IMR-90 (cell line): Measurements from ENCODE around the gene SYNPO2. TPM values are rescaled to one million over a fixed set of nuclear protein-coding genes. Genes with fewer than 3 reads are reported as not detected.
A peak's percentile ranks its signal among the peaks of the same experiment; 100 is the strongest.

Experiments used
- ATAC-seq: fragments of 200-7000 bp; cut with Tn5 transposase; 2 replicates; pipeline ENCODE4 v1.9.1; 2020; ENCODE audit warnings: low read depth, mild to moderate bottlenecking, moderate library complexity
- BruUV-seq: library from RNA; stranded (reverse); fragments of 400-500 nt; replicated peaks from 2 replicates; lab custom pipeline; 2021; lab: Mats Ljungman, UMichigan
- CTCF ChIA-PET: fragments of 300-600 bp; formaldehyde crosslinking; extraction: SDS; loops from one replicate; lab custom pipeline; 2021; ENCODE audit warnings: antibody characterized with exemption; lab: Yijun Ruan, JAX
- POLR2A ChIA-PET: fragments of 300-600 bp; sonication (Branson Sonifier 250); formaldehyde crosslinking; loops from one replicate; lab custom pipeline; 2022; ENCODE audit warnings: antibody characterized with exemption; ENCODE audit not compliant: unreplicated experiment; lab: Charles Lee
- DNase-seq: peaks from one replicate; pipeline ENCODE4 v3.0.0; 2013
- H2AFZ ChIP-seq: replicated peaks from 2 replicates; pipeline ENCODE3; 2013; ENCODE audit warnings: low read length, mild to moderate bottlenecking; ENCODE audit not compliant: poor library complexity
- H2AK5ac ChIP-seq: 2 replicates; pipeline ENCODE4 v1.6.1; 2013; ENCODE audit warnings: low read depth, low read length, inconsistent platforms
- H2AK9ac ChIP-seq: replicated peaks from 2 replicates; pipeline ENCODE3; 2013; ENCODE audit warnings: mild to moderate bottlenecking, low read depth, low read length, moderate library complexity; ENCODE audit not compliant: poor library complexity
- H2BK120ac ChIP-seq: 2 replicates; pipeline ENCODE4 v1.6.1; 2013; ENCODE audit warnings: low read depth, low read length, inconsistent platforms
- H2BK15ac ChIP-seq: 3 replicates; pipeline ENCODE4 v1.6.1; 2013; ENCODE audit warnings: low read depth, low read length, inconsistent platforms
- H2BK20ac ChIP-seq: 2 replicates; pipeline ENCODE4 v1.6.1; 2013; ENCODE audit warnings: low read depth, mild to moderate bottlenecking, inconsistent platforms, low read length, moderate library complexity
- H2BK5ac ChIP-seq: 2 replicates; pipeline ENCODE4 v1.6.1; 2013; ENCODE audit warnings: mild to moderate bottlenecking, low read depth, low read length, inconsistent platforms; ENCODE audit not compliant: poor library complexity, severe bottlenecking
- H3K14ac ChIP-seq: replicated peaks from 2 replicates; pipeline ENCODE4 v1.6.1; 2013; ENCODE audit warnings: low read depth, low read length, inconsistent platforms
- H3K18ac ChIP-seq: 2 replicates; pipeline ENCODE4 v1.6.1; 2013; ENCODE audit warnings: low read depth, low read length, control low read depth
- H3K23ac ChIP-seq: 2 replicates; pipeline ENCODE4 v1.6.1; 2013; ENCODE audit warnings: low read depth, low read length, inconsistent platforms
- H3K27ac ChIP-seq: 2 replicates; pipeline ENCODE4 v1.5.1; 2013; ENCODE audit warnings: mild to moderate bottlenecking, control low read depth, low read length; ENCODE audit not compliant: insufficient read depth
- H3K27me3 ChIP-seq: 2 replicates; pipeline ENCODE4 v1.6.1; 2013; ENCODE audit warnings: low read length; ENCODE audit not compliant: control insufficient read depth, insufficient read depth
- H3K36me3 ChIP-seq: 2 replicates; pipeline ENCODE4 v1.6.1; 2013; ENCODE audit warnings: low read length, mixed read lengths; ENCODE audit not compliant: control insufficient read depth, insufficient read depth
- H3K4ac ChIP-seq: 2 replicates; pipeline ENCODE4 v1.6.1; 2013; ENCODE audit warnings: low read depth, low read length, inconsistent platforms
- H3K4me1 ChIP-seq: 2 replicates; pipeline ENCODE4 v1.6.1; 2013; ENCODE audit warnings: low read length, mixed read lengths; ENCODE audit not compliant: control insufficient read depth, insufficient read depth
- H3K4me2 ChIP-seq: 2 replicates; pipeline ENCODE4 v1.6.1; 2013; ENCODE audit warnings: low read depth, mild to moderate bottlenecking, control low read depth, low read length, moderate library complexity
- H3K4me3 ChIP-seq: 2 replicates; pipeline ENCODE4 v1.5.1; 2013; ENCODE audit warnings: low read depth, mild to moderate bottlenecking, control low read depth, low read length, moderate library complexity; ENCODE audit not compliant: insufficient read depth
- H3K56ac ChIP-seq: 2 replicates; pipeline ENCODE4 v1.6.1; 2013; ENCODE audit warnings: low read length, inconsistent platforms; ENCODE audit not compliant: insufficient read depth; ENCODE audit errors: extremely low read depth
- H3K79me1 ChIP-seq, 2 experiments: 2 replicates each; pipeline ENCODE4 v1.6.1; 2013; ENCODE audit warnings: low read length in 2 of 2, inconsistent platforms in 1 of 2, low read depth in 1 of 2
- H3K9ac ChIP-seq: 2 replicates; pipeline ENCODE4 v1.6.1; 2013; ENCODE audit warnings: low read depth, low read length, control low read depth
- H3K9me1 ChIP-seq: 2 replicates; pipeline ENCODE4 v1.6.1; 2013; ENCODE audit warnings: low read length, inconsistent platforms; ENCODE audit not compliant: insufficient read depth
- H3K9me3 ChIP-seq: 2 replicates; pipeline ENCODE4 v1.6.1; 2013; ENCODE audit warnings: low read length; ENCODE audit not compliant: control insufficient read depth, insufficient read depth
- H4K20me1 ChIP-seq: 2 replicates; pipeline ENCODE4 v1.6.1; 2013; ENCODE audit warnings: low read length, inconsistent platforms; ENCODE audit not compliant: insufficient read depth
- H4K5ac ChIP-seq: 2 replicates; pipeline ENCODE4 v1.6.1; 2013; ENCODE audit warnings: mild to moderate bottlenecking, low read depth, low read length, control low read depth
- H4K8ac ChIP-seq, 2 experiments: 2 replicates each; pipeline ENCODE4 v1.6.1; 2013; ENCODE audit warnings: low read depth in 2 of 2, low read length in 2 of 2, control low read depth in 1 of 2, inconsistent platforms in 1 of 2
- H4K91ac ChIP-seq: 2 replicates; pipeline ENCODE4 v1.6.1; 2013; ENCODE audit warnings: low read depth, low read length, inconsistent platforms; ENCODE audit not compliant: insufficient read depth
- CEBPB ChIP-seq: IDR thresholded peaks from 2 replicates; pipeline ENCODE4 v1.6.1; 2012; ENCODE audit warnings: low read depth, low read length, improper control_type of control experiment
- CHD1 ChIP-seq: IDR thresholded peaks from 2 replicates; pipeline ENCODE4 v1.6.1; 2012; ENCODE audit warnings: low read depth, low read length, improper control_type of control experiment
- FOS ChIP-seq: fragments of 150-350 bp; IDR thresholded peaks from 2 replicates; pipeline ENCODE4 v1.6.1; 2016; ENCODE audit warnings: low read depth, low read length
- MAFK ChIP-seq: IDR thresholded peaks from 2 replicates; pipeline ENCODE4 v1.6.1; 2012; ENCODE audit warnings: low read depth, low read length, improper control_type of control experiment
- MAZ ChIP-seq: IDR thresholded peaks from 2 replicates; pipeline ENCODE4 v1.6.1; 2012; ENCODE audit warnings: low read depth, mild to moderate bottlenecking, low read length, improper control_type of control experiment, moderate library complexity, borderline replicate concordance
- MXI1 ChIP-seq: IDR thresholded peaks from 2 replicates; pipeline ENCODE4 v1.6.1; 2012; ENCODE audit warnings: low read depth, mild to moderate bottlenecking, low read length, moderate library complexity, borderline replicate concordance
- POLR2A ChIP-seq: IDR thresholded peaks from 2 replicates; pipeline ENCODE4 v1.6.1; 2012; ENCODE audit warnings: mild to moderate bottlenecking, low read depth, low read length
- RAD21 ChIP-seq: IDR thresholded peaks from 2 replicates; pipeline ENCODE4 v1.6.1; 2012; ENCODE audit warnings: low read length, improper control_type of control experiment
- WGBS, 2 experiments: methylation state at CpG; one replicate each; pipeline versions ENCODE4 v1.1.5 to v1.1.7; 2013; ENCODE audit warnings: missing lambda C conversion rate in 2 of 2; ENCODE audit not compliant: insufficient read length in 1 of 2; ENCODE audit errors: extremely low coverage in 2 of 2; 5-methylcytosine and 5-hydroxymethylcytosine counted together
- dilution Hi-C: fragments of 300-500 bp; cut with HindIII; formaldehyde crosslinking; loops from one replicate; pipeline ENCODE4 v1.14.3; 2018; ENCODE audit warnings: low sequenced_read_pairs; ENCODE audit not compliant: unreplicated experiment
- in situ Hi-C: fragments of 300-500 bp; cut with MboI; formaldehyde crosslinking; loops from 3 replicates; pipeline ENCODE4 v1.14.3; 2019; ENCODE audit warnings: low sequenced_read_pairs, inconsistent platforms, mixed read lengths
- intact Hi-C: fragments of 100-400 bp; cut with micrococcal nuclease; formaldehyde crosslinking; loops from 2 replicates; pipeline ENCODE4 v1.10.0; 2022
- polyA plus RNA-seq, 3 experiments: library from polyadenylated mRNA; depleted of rRNA; stranded (reverse); fragments of >200 nt; gene quantifications; 2 replicates each; pipeline ENCODE4 v1.2.3, GENCODE V29; 2012; ENCODE audit warnings: low replicate concordance in 1 of 3
- total RNA-seq: library from RNA; depleted of rRNA; stranded (reverse); fragments of >200 nt; gene quantifications from 2 replicates; pipeline ENCODE4 v1.2.3, GENCODE V29; 2012
- TF ChIP-seq, protein P1 (sequence below): conservative IDR thresholded peaks from 2 replicates; pipeline ENCODE4 v1.5.1; 2012; ENCODE audit warnings: mild to moderate bottlenecking, low read depth, low read length, improper control_type of control experiment
- TF ChIP-seq, protein P2 (sequence below): fragments of 150-350 bp; IDR thresholded peaks from 2 replicates; pipeline ENCODE4 v1.6.1; 2017; ENCODE audit warnings: mild to moderate bottlenecking, antibody characterized with exemption, low read length, low read depth

Gene SYNPO2
- total and polyA plus RNA-seq, 2 of the 4 experiments (the other 2 are of a cell fraction): 0.99 to 1.8 TPM

DNA sequence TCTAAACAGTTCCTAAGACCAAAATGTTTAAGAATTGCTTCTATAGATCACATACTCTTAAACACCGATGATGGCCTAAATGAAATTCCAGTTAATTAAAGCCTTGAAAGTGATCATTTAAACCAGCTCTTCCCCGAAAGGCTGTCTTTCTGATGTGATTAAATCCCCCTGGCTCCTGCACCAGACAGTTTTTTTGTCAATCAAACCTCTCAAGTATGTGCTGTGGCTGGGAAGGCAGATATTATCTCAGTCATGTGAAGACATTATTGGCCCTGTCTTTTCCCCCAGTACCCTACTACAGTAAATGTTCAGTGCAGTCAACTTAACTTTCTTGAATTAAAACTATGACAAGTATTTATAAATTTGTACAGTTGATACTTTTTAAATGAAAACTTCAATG is 126.0 kb downstream of the SYNPO2 start:
- no peak for TF ChIP-seq MAZ
- TF ChIP-seq, protein P1, sequence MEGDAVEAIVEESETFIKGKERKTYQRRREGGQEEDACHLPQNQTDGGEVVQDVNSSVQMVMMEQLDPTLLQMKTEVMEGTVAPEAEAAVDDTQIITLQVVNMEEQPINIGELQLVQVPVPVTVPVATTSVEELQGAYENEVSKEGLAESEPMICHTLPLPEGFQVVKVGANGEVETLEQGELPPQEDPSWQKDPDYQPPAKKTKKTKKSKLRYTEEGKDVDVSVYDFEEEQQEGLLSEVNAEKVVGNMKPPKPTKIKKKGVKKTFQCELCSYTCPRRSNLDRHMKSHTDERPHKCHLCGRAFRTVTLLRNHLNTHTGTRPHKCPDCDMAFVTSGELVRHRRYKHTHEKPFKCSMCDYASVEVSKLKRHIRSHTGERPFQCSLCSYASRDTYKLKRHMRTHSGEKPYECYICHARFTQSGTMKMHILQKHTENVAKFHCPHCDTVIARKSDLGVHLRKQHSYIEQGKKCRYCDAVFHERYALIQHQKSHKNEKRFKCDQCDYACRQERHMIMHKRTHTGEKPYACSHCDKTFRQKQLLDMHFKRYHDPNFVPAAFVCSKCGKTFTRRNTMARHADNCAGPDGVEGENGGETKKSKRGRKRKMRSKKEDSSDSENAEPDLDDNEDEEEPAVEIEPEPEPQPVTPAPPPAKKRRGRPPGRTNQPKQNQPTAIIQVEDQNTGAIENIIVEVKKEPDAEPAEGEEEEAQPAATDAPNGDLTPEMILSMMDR: no peak
- TF ChIP-seq FOS: no peak
- TF ChIP-seq MAFK: no peak
- no peak for TF ChIP-seq CHD1
- TF ChIP-seq MXI1: no peak
- no peak for TF ChIP-seq CEBPB
- TF ChIP-seq RAD21: no peak
- no peak for TF ChIP-seq POLR2A
- TF ChIP-seq, protein P2, sequence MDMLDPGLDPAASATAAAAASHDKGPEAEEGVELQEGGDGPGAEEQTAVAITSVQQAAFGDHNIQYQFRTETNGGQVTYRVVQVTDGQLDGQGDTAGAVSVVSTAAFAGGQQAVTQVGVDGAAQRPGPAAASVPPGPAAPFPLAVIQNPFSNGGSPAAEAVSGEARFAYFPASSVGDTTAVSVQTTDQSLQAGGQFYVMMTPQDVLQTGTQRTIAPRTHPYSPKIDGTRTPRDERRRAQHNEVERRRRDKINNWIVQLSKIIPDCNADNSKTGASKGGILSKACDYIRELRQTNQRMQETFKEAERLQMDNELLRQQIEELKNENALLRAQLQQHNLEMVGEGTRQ: no peak
- intact Hi-C loops (no loop called here), dilution Hi-C loops (no loop called here), in situ Hi-C loops (no loop called here)
- no peaks in the 10 kb centered on the region for H3K36me3 ChIP-seq
- peak overlapping the region; percentile 96; the same call in 2 of the 3 replicates for H2BK15ac ChIP-seq
- ATAC-seq (no peak), DNase-seq (no peak)
- H2BK20ac ChIP-seq: peak overlapping the region; percentile 82
- no peak overlapping the region for H3K9ac ChIP-seq
- peak overlapping the region; percentile 98 for H2BK120ac ChIP-seq
- H3K9me1 ChIP-seq: no peaks in the 10 kb centered on the region; the same call in 1 of the 2 replicates
- CTCF ChIA-PET: no interaction called here
- peak overlapping the region; percentile 38 for H2AK9ac ChIP-seq
- H3K4me2 ChIP-seq: no peak overlapping the region
- H3K18ac ChIP-seq: peak overlapping the region; percentile 91
- peak overlapping the region; percentile 29; the same call in 1 of the 2 replicates for H3K23ac ChIP-seq
- H4K20me1 ChIP-seq: no peaks in the 10 kb centered on the region
- peak overlapping the region; percentile 81 for H3K14ac ChIP-seq
- H3K27me3 ChIP-seq: no peaks in the 10 kb centered on the region
- H2BK5ac ChIP-seq: peak overlapping the region; percentile 100
- H3K4ac ChIP-seq: peak overlapping the region; percentile 48; the same call in 1 of the 2 replicates
- no TSS peak for BruUV-seq
- no CpG with 5 or more reads among the region's 2 CpGs for WGBS, 2 experiments
- peak overlapping the region; percentile 83 for H4K91ac ChIP-seq
- 0 out of 2 replicates have a peak overlapping the region, but pooled peaks have one; percentile 8 for H2AK5ac ChIP-seq
- no peak overlapping the region for H2AFZ ChIP-seq
- no peak overlapping the region for H3K56ac ChIP-seq
- H3K4me1 ChIP-seq: peaks cover 11% of the 10 kb centered on the region
- POLR2A ChIA-PET: interaction anchor here (0.6 kb wide), 1 partner anchor 29 kb away, joined by 7 read pairs; no protein-coding TSS in a partner anchor
- peak overlapping the region; percentile 71 to 72; a peak in 3 of 4 replicates for H4K8ac ChIP-seq
- peak overlapping the region; percentile 49; the same call in 1 of the 2 replicates for H3K27ac ChIP-seq
- H3K4me3 ChIP-seq: no peak overlapping the region
- H4K5ac ChIP-seq: peak overlapping the region; percentile 98
- H3K79me1 ChIP-seq: no peaks in the 10 kb centered on the region
- H3K9me3 ChIP-seq: no peaks in the 10 kb centered on the region
